HG03571 (cell line): ENCODE results near the gene OTUD1.

Experiments
- ATAC-seq: cut with Tn5 transposase; IDR thresholded peaks from one replicate; pipeline ENCODE4 v1.9.1; 2021; ENCODE audit not compliant: unreplicated experiment

The OTUD1 gene

GRCh38 chr10:23419655-23420329, 19.1 kb upstream of the OTUD1 start:
- no peak for ATAC-seq

- no peak for ATAC-seq
Measured at GRCh38 chr10:23421397-23421796, 17.5 kb upstream of the OTUD1 start.

DNA sequence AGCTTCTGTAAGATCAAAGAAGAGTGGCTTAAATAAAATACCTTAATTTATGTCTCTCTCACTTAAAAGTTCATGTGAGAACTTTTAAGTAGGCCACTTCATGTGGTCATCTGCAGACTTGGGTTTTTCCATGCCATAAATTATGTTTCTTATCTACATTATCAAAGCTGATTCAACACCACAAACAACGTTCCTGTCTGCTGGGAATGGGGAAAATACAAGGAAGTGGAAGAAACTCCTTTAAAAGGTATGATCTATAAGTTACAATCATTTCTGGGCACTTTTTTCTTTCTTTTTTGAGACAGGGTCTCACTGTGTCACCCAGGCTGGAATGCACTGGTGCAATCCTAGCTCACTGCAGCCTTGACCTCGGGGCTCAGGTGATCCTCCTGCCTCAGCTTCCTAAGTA, 16.9 kb upstream of the OTUD1 start:
- ATAC-seq: no peak

DNA sequence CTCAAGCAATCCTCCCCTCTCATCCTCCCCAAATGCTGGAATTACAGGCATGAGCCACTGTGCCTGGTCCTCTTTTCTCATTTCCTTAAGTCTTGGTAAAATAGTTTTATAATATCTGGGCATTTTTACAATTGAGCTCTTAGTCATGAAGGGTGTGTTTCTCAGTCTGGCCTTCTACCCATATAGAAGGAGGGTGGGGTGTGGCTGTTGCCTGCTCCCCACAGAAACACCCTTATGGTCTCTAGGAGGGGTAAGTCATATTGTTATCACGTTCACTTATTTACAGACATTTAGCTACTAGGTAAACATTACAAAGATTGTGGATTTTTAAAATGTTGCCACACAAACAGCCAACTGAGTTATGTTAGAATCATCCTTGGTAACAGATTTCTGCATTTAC, 6.7 kb upstream of the OTUD1 start:
- no peak for ATAC-seq

DNA sequence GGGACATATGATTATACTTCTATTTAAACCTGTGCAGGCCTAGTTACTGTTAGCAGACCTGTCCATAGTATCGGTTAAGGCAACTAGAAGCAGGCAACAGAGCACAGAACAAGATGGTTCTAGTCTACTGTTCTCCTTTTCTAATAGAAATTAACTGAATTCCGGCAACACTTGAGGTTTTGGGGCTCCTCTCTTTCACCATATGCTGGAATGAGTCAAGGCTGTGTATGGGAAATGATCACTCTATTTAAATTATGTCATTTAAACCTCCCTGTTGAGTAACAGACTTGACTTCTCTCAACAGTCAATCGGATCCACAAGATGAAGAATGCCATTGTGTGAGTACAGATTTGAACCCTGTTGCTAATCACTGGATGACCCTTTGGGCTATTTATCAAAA, 6.2 kb upstream of the OTUD1 start:
- ATAC-seq: no peak

- no peak for ATAC-seq
Measured at GRCh38 chr10:23433701-23434100, 5.2 kb upstream of the OTUD1 start.

DNA sequence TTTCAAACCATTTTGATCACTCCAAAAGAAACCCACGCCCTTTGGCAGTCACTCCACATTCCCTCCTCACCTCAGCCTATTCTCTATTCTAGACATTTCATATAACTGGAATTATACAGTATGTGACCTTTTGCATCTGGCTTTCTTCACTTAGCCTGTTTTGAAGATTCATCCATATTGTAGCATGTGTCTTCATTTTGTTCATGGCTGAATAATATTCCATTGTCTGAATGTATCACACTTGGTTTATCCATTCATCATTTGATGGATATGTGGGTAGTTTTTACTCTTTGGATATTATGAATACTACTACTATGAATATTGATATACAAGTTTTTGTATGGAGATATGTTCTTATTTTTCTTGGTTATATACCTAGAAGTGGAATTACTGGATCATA, 3.5 kb upstream of the OTUD1 start:
- ATAC-seq: no peak

GRCh38 chr10:23436983-23437382, 1.9 kb upstream of the OTUD1 start:
- ATAC-seq: no peak

- no peak for ATAC-seq
Measured at GRCh38 chr10:23437963-23438546, 820 bp upstream of the OTUD1 start.

GRCh38 chr10:23439452-23439960, 631 bp downstream of the OTUD1 start:
- ATAC-seq: peak; percentile 6

GRCh38 chr10:23439961-23440889, 1.4 kb downstream of the OTUD1 start:
- peak; percentile 9 for ATAC-seq

DNA sequence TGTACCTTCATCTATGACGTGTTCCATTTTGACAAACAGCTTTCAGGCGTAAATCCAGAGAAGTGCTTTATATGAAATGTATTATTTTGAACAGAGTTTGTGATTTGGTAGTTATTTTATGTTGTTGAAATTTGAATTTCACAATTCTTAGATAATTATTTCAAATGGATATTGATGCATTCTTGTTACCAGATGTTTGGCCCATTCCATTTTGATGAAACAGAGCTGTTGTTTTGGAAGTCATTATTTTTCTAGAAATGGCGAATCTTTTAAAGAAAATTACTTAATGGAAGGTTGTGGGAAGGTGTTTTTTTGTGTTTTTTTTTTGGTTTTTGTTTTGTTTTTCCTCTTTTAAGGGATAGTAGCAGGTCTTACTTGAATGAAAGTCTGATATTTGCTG, 2.4 kb downstream of the OTUD1 start:
- no peak for ATAC-seq

DNA sequence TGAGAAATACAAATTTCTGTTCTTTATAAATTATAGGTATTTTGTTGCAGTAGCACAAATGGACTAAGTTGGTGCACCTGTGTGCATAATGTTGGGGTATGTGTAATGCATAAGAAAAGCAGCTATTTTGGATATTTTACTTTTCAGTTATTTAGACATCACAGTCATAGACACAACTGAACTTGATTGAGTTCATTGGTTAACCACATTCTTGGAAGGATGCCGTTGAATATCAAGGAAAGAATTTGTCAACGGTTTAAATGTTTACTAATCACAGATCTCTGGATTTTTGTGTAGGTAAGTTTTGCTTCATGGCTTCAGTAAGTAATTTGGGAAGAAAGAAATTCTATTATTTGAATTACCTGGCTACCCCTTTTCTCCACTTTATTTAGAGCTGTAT, 4.1 kb downstream of the OTUD1 start:
- no peak for ATAC-seq

DNA sequence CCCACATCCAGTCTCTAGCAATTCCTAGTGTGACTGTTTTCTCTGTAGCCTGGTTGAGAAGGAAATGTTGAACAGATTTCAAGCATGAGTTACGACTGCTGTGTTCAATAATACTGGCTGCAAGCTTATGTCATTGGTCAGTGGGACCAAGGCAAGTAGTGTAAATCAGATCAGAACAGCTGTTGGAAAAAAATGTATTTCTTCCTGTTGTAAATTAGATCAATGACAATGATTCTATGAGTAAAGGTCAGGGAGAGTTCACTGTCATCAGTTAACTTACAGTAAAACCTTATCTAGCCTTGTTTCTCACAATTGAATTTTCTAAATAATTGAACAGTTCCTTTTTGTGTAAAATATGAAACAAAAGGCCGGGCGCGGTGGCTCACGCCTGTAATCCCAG, 6.7 kb downstream of the OTUD1 start:
- no peak for ATAC-seq

GRCh38 chr10:23448323-23448722, 9.4 kb downstream of the OTUD1 start:
- no peak for ATAC-seq

- ATAC-seq: peak; percentile 81
Measured at GRCh38 chr10:23448802-23449570, 10.1 kb downstream of the OTUD1 start.

GRCh38 chr10:23452033-23452655, 13.3 kb downstream of the OTUD1 start:
- no peak for ATAC-seq

DNA sequence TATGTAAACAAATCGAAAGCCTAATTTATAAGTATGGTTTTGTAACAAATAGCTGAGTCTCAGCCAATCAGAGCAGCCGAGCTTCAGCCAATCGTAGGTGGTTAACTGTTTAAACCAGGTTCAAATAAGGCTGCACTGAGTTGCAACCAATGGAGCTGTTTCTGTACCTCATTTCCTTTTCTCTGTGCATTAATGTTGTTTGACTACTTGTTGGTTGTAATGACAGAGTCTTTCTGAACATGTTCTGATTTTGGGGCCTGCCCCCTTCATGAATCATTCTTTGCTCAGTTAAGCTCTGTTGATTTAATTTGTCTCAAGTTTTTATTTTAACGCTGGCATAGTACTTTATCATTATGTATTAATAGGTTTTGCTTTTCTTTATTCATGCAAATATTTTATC, 14.6 kb downstream of the OTUD1 start:
- no peak for ATAC-seq

GRCh38 chr10:23457632-23458417, 18.9 kb downstream of the OTUD1 start:
- no peak for ATAC-seq
